ENCODE data around the gene CD3D. TPM values are rescaled to one million over a fixed set of nuclear protein-coding genes. Genes with fewer than 3 reads are reported as not detected.
A peak's percentile ranks its signal among the peaks of the same experiment; 100 is the strongest.

Gene CD3D
- total RNA-seq, 1 experiment from 2014 or later = not detected

GRCh38 chr11:118290923-118291322 lies 51.6 kb downstream of the CD3D start:
- H3K4me1 Mint-ChIP-seq (ENCODE audit: low read depth, unreplicated experiment) = peaks cover 34% of the 10 kb centered on the region
- H3K27me3 Mint-ChIP-seq (ENCODE audit: unreplicated experiment) = no peaks in the 10 kb centered on the region
- H3K27ac Mint-ChIP-seq (ENCODE audit: unreplicated experiment) = no peak overlapping the region
- CTCF ChIA-PET = interaction anchor here (0.9 to 2.1 kb wide), 4 partner anchors 27 to 96 kb away, joined by 3 to 20 read pairs (median 3); partner anchors contain the start of genes MPZL2 and MPZL3
- DNase-seq = peak; percentile 50
- TF ChIP-seq CTCF (IDR thresholded peaks at IDR 0.05; ENCODE audit: unreplicated experiment) = peak; percentile 12
- no peaks in the 10 kb centered on the region for H3K9me3 Mint-ChIP-seq (ENCODE audit: low read depth, unreplicated experiment)
- no TSS peak for BruUV-seq (replicated peaks)
- intact Hi-C loops (cut with micrococcal nuclease; ENCODE audit: unreplicated experiment) = loop anchor here (1.0 to 10.0 kb wide), 4 partner anchors 26 to 194 kb away; partner anchors contain the start of gene MPZL2
- H3K4me3 Mint-ChIP-seq (ENCODE audit: low read depth, unreplicated experiment) = peak overlapping the region; percentile 44
- H3K36me3 Mint-ChIP-seq (ENCODE audit: insufficient read depth, unreplicated experiment) = no peaks in the 10 kb centered on the region

DNA sequence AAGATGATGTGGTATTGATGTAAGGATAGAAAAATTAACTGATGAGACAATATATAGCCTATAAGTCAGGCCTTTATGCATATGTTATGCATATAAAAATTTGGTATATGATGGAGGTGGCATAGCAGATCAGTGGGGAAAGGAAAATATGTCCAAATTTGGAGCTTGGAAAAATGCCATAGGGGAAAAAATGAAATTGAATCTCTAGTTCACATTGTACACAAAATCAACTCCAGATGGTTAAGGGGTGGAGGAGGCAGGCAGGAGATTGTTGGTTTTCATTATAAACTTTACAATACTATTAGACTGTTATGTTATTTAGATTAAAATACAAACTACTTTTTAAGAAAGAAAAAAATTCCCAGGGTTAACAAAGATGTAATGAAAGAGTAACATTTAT lies 53.1 kb downstream of the CD3D start:
- Mint-ChIP-seq H3K4me3 (ENCODE audit: low read depth, unreplicated experiment) (no peak overlapping the region), H3K36me3 (ENCODE audit: insufficient read depth, unreplicated experiment) (no peaks in the 10 kb centered on the region), H3K27me3 (ENCODE audit: unreplicated experiment) (no peaks in the 10 kb centered on the region), H3K9me3 (ENCODE audit: low read depth, unreplicated experiment) (no peaks in the 10 kb centered on the region), H3K4me1 (ENCODE audit: low read depth, unreplicated experiment) (peaks cover 27% of the 10 kb centered on the region), H3K27ac (ENCODE audit: unreplicated experiment) (no peak overlapping the region)
- intact Hi-C loops (cut with micrococcal nuclease; ENCODE audit: unreplicated experiment) = no loop called here
- CTCF ChIA-PET = interaction anchor here (1.9 kb wide), 1 partner anchor 91 kb away, joined by 6 read pairs; no protein-coding TSS in a partner anchor
- DNase-seq = no peak
- no peak for TF ChIP-seq CTCF (IDR thresholded peaks at IDR 0.05; ENCODE audit: unreplicated experiment)
- BruUV-seq (replicated peaks) = no TSS peak

Other genes starting within 250 kb of the CD3D start
- gene SCN4B, start 189.9 kb downstream of the CD3D start, total RNA-seq (2022) = not detected in 2 replicates
- gene SCN2B, start 166.1 kb downstream of the CD3D start, total RNA-seq (2022) = not detected in 2 replicates
- gene JAML, start 117.7 kb downstream of the CD3D start, total RNA-seq (2022) = 0.07 TPM in 1 of 2 replicates, not detected in the other
- gene MPZL3, start 90.3 kb downstream of the CD3D start, total RNA-seq (2022) = 5.9 and 6.9 TPM in 2 replicates
- gene MPZL2, start 78.4 kb downstream of the CD3D start, total RNA-seq (2022) = 69.6 and 81.7 TPM in 2 replicates
- gene CD3E, start 38.0 kb downstream of the CD3D start, total RNA-seq (2022) = not detected in 2 replicates
- gene CD3G, start 1.6 kb upstream of the CD3D start, total RNA-seq (2022) = not detected in 2 replicates
- gene UBE4A, start 16.9 kb upstream of the CD3D start, total RNA-seq (2022) = 28.8 and 30.8 TPM in 2 replicates
- 145 and 151 TPM in 2 replicates for gene ATP5MG, start 58.9 kb upstream of the CD3D start, total RNA-seq (2022)
- gene KMT2A, start 93.8 kb upstream of the CD3D start, total RNA-seq (2022) = 58.1 and 61.8 TPM in 2 replicates
- gene TTC36, start 184.8 kb upstream of the CD3D start, total RNA-seq (2022) = 0.38 and 0.39 TPM in 2 replicates
- 7.8 and 8.1 TPM in 2 replicates for gene TMEM25, start 188.5 kb upstream of the CD3D start, total RNA-seq (2022)
- 8.3 and 9.1 TPM in 2 replicates for gene IFT46, start 223.2 kb upstream of the CD3D start, total RNA-seq (2022)
- gene ARCN1, start 229.7 kb upstream of the CD3D start, total RNA-seq (2022) = 77.8 and 83.8 TPM in 2 replicates